HepG2 (cell line): ENCODE data around the gene MADD. TPM values are rescaled to one million over a fixed set of nuclear protein-coding genes. Genes with fewer than 3 reads are reported as not detected.

Experiments
- AHR ChIP-seq: IDR thresholded peaks from 2 replicates; pipeline ENCODE4 v1.6.1; 2018; ENCODE audit warnings: missing genetic modification reagents, missing compliant biosample characterization
- BRCA1 ChIP-seq: sonication (generic); formaldehyde crosslinking; IDR thresholded peaks from 2 replicates; pipeline ENCODE4 v1.4.0; 2020; ENCODE audit warnings: missing genetic modification reagents
- GATAD1 ChIP-seq: IDR thresholded peaks from 2 replicates; pipeline ENCODE4 v1.6.1; 2016; ENCODE audit warnings: missing genetic modification reagents, missing compliant biosample characterization
- HOXA3 ChIP-seq: sonication (generic); formaldehyde crosslinking; IDR thresholded peaks from 2 replicates; pipeline ENCODE4 v1.5.0; 2020; ENCODE audit warnings: missing genetic modification reagents
- IKZF1 ChIP-seq: fragments of 450-650 bp; IDR thresholded peaks from 2 replicates; pipeline ENCODE4 v1.7.1; 2016
- MEF2D ChIP-seq: sonication (generic); formaldehyde crosslinking; IDR thresholded peaks from 2 replicates; pipeline ENCODE4 v1.5.1; 2020; ENCODE audit warnings: mild to moderate bottlenecking, missing genetic modification reagents
- MLLT10 ChIP-seq: sonication (generic); formaldehyde crosslinking; IDR thresholded peaks from 2 replicates; pipeline ENCODE4 v1.4.0; 2020; ENCODE audit warnings: missing genetic modification reagents
- MTA3 ChIP-seq: sonication (generic); formaldehyde crosslinking; IDR thresholded peaks from 2 replicates; pipeline ENCODE4 v1.4.0; 2020; ENCODE audit warnings: missing genetic modification reagents
- MYC ChIP-seq: sonication (generic); formaldehyde crosslinking; IDR thresholded peaks from 2 replicates; pipeline ENCODE4 v1.9.0; 2021; ENCODE audit warnings: missing genetic modification reagents, borderline replicate concordance
- NRL ChIP-seq: sonication (generic); formaldehyde crosslinking; IDR thresholded peaks from 2 replicates; pipeline ENCODE4 v1.5.0; 2020; ENCODE audit warnings: missing genetic modification reagents, mild to moderate bottlenecking, moderate library complexity, borderline replicate concordance
- TCF7 ChIP-seq: sonication (generic); IDR thresholded peaks from 2 replicates; pipeline ENCODE4 v1.6.1; 2016; ENCODE audit warnings: antibody characterized with exemption, low read depth
- U2AF1 ChIP-seq: fragments of 200-400 bp; formaldehyde crosslinking; optimal IDR thresholded peaks from 2 replicates; pipeline ENCODE3; 2017; ENCODE audit warnings: mild to moderate bottlenecking, low read depth, low read length
- ZFP36L2 ChIP-seq: sonication (generic); formaldehyde crosslinking; IDR thresholded peaks from 2 replicates; pipeline ENCODE4 v1.4.0; 2020; ENCODE audit warnings: missing genetic modification reagents
- ZNF124 ChIP-seq: sonication (generic); formaldehyde crosslinking; IDR thresholded peaks from 2 replicates; pipeline ENCODE4 v1.4.0; 2020; ENCODE audit warnings: missing genetic modification reagents
- ZNF256 ChIP-seq: sonication (generic); formaldehyde crosslinking; conservative IDR thresholded peaks from 2 replicates; pipeline ENCODE4 v1.4.0; 2020; ENCODE audit warnings: missing genetic modification reagents
- ZNF264 ChIP-seq: sonication (generic); formaldehyde crosslinking; IDR thresholded peaks from 2 replicates; pipeline ENCODE4 v1.4.0; 2020; ENCODE audit warnings: missing genetic modification reagents
- ZNF30 ChIP-seq: sonication (generic); formaldehyde crosslinking; IDR thresholded peaks from 2 replicates; pipeline ENCODE4 v1.5.0; 2020; ENCODE audit warnings: mild to moderate bottlenecking, missing genetic modification reagents
- ZNF350 ChIP-seq: sonication (generic); formaldehyde crosslinking; IDR thresholded peaks from 2 replicates; pipeline ENCODE4 v1.4.0; 2020; ENCODE audit warnings: mild to moderate bottlenecking, low read depth, missing genetic modification reagents, borderline replicate concordance
- ZNF441 ChIP-seq: sonication (generic); formaldehyde crosslinking; IDR thresholded peaks from 2 replicates; pipeline ENCODE4 v1.7.0; 2021; ENCODE audit warnings: missing genetic modification reagents, borderline replicate concordance
- ZNF543 ChIP-seq: sonication (generic); formaldehyde crosslinking; IDR thresholded peaks from 2 replicates; pipeline ENCODE4 v1.4.0; 2020; ENCODE audit warnings: mild to moderate bottlenecking, missing genetic modification reagents
- ZNF577 ChIP-seq: sonication (generic); formaldehyde crosslinking; IDR thresholded peaks from 2 replicates; pipeline ENCODE4 v1.4.0; 2020; ENCODE audit warnings: mild to moderate bottlenecking, low read depth, missing genetic modification reagents, borderline replicate concordance
- ZNF790 ChIP-seq: sonication (generic); formaldehyde crosslinking; IDR thresholded peaks from 2 replicates; pipeline ENCODE4 v1.8.0; 2022; ENCODE audit warnings: missing genetic modification reagents, mild to moderate bottlenecking, borderline replicate concordance
- ZSCAN9 ChIP-seq: IDR thresholded peaks from 2 replicates; pipeline ENCODE4 v1.6.1; 2016; ENCODE audit warnings: borderline replicate concordance
- polyA plus RNA-seq, 8 experiments: library from polyadenylated mRNA; depleted of rRNA in 3 of 8; stranded (reverse) in 7 of 8; unstranded in 1 of 8; fragments of >200 nt; fragmentation: Illumina TruSeq in 4 of 8; extraction: Trizol in 4 of 8; gene quantifications; 2 replicates each; pipeline versions ENCODE4 v1.2.1 to v1.2.3, GENCODE V29; 2011 to 2016; ENCODE audit warnings: low read depth in 4 of 8, missing spikeins in 1 of 8, mixed read lengths in 1 of 8; ENCODE audit not compliant: insufficient read depth in 1 of 8
- total RNA-seq, 5 experiments: library from RNA; depleted of rRNA; stranded (reverse); fragments of >200 nt; fragmentation: Illumina TruSeq; extraction: Trizol; gene quantifications; 2 replicates each; pipeline ENCODE4 v1.2.3, GENCODE V29; 2016; ENCODE audit warnings: low read depth in 1 of 5
- TF ChIP-seq, protein P1 (sequence below): sonication (generic); formaldehyde crosslinking; conservative IDR thresholded peaks from 2 replicates; pipeline ENCODE4 v1.8.0; 2022; ENCODE audit warnings: missing genetic modification reagents
- TF ChIP-seq, protein P2 (sequence below): sonication (generic); formaldehyde crosslinking; conservative IDR thresholded peaks from 2 replicates; pipeline ENCODE4 v1.4.0; 2020; ENCODE audit warnings: mild to moderate bottlenecking, missing genetic modification reagents, moderate library complexity
- TF ChIP-seq, protein P3 (sequence below): sonication (generic); formaldehyde crosslinking; IDR thresholded peaks from 2 replicates; pipeline ENCODE4 v1.4.0; 2020; ENCODE audit warnings: missing genetic modification reagents
- TF ChIP-seq, protein P4 (sequence below): sonication (generic); formaldehyde crosslinking; IDR thresholded peaks from 2 replicates; pipeline ENCODE4 v1.4.0; 2020; ENCODE audit warnings: missing genetic modification reagents

The MADD gene
- total and polyA plus RNA-seq, 2 of the 13 experiments (the other 11 are each of a cell fraction or from before 2014, with no cell fraction given) = 18.0 to 29.2 TPM

DNA sequence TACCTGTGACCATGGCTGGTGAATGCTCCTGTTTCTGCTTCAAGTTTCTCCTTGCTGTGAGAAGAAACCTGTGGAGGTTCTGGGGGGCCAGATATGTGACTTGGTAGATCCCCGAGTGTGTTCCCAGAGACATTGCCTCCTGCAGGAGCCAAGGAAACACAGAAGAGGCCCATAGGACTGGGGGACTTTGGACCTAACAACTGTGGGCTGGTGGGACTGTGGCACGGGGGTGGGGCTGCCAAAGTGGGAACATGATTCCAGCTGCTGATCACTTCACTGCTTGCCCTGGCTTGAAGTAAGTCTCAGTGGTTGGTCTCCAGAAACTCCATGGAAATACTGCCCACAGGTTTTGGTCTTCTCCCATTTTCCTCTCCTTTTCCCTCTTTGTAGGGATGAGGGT lies 16.3 kb upstream of the MADD start (continued):
- TF ChIP-seq, protein P1, sequence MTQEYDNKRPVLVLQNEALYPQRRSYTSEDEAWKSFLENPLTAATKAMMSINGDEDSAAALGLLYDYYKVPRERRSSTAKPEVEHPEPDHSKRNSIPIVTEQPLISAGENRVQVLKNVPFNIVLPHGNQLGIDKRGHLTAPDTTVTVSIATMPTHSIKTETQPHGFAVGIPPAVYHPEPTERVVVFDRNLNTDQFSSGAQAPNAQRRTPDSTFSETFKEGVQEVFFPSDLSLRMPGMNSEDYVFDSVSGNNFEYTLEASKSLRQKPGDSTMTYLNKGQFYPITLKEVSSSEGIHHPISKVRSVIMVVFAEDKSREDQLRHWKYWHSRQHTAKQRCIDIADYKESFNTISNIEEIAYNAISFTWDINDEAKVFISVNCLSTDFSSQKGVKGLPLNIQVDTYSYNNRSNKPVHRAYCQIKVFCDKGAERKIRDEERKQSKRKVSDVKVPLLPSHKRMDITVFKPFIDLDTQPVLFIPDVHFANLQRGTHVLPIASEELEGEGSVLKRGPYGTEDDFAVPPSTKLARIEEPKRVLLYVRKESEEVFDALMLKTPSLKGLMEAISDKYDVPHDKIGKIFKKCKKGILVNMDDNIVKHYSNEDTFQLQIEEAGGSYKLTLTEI (CRISPR knock-in tag) = no peak
- no peak for TF ChIP-seq ZNF256 (CRISPR knock-in tag)
- TF ChIP-seq U2AF1 = no peak
- no peak for TF ChIP-seq NRL (CRISPR knock-in tag)
- no peak for TF ChIP-seq GATAD1
- TF ChIP-seq ZFP36L2 = no peak
- no peak for TF ChIP-seq ZNF577 (CRISPR knock-in tag)
- 0 out of 2 replicates have a peak, but pooled peaks have one; percentile 16 for TF ChIP-seq ZSCAN9 (CRISPR knock-in tag)
- no peak for TF ChIP-seq MLLT10 (CRISPR knock-in tag)
- TF ChIP-seq ZNF543 (CRISPR knock-in tag) = no peak
- no peak for TF ChIP-seq IKZF1
- peak; percentile 22; the same call in 1 of the 2 replicates for TF ChIP-seq MYC
- TF ChIP-seq, protein P2, sequence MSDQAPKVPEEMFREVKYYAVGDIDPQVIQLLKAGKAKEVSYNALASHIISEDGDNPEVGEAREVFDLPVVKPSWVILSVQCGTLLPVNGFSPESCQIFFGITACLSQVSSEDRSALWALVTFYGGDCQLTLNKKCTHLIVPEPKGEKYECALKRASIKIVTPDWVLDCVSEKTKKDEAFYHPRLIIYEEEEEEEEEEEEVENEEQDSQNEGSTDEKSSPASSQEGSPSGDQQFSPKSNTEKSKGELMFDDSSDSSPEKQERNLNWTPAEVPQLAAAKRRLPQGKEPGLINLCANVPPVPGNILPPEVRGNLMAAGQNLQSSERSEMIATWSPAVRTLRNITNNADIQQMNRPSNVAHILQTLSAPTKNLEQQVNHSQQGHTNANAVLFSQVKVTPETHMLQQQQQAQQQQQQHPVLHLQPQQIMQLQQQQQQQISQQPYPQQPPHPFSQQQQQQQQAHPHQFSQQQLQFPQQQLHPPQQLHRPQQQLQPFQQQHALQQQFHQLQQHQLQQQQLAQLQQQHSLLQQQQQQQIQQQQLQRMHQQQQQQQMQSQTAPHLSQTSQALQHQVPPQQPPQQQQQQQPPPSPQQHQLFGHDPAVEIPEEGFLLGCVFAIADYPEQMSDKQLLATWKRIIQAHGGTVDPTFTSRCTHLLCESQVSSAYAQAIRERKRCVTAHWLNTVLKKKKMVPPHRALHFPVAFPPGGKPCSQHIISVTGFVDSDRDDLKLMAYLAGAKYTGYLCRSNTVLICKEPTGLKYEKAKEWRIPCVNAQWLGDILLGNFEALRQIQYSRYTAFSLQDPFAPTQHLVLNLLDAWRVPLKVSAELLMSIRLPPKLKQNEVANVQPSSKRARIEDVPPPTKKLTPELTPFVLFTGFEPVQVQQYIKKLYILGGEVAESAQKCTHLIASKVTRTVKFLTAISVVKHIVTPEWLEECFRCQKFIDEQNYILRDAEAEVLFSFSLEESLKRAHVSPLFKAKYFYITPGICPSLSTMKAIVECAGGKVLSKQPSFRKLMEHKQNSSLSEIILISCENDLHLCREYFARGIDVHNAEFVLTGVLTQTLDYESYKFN (CRISPR knock-in tag) = peak; percentile 90
- peak; percentile 60; the same call in 1 of the 2 replicates for TF ChIP-seq HOXA3
- TF ChIP-seq ZNF30 (CRISPR knock-in tag) = no peak
- TF ChIP-seq, protein P3, sequence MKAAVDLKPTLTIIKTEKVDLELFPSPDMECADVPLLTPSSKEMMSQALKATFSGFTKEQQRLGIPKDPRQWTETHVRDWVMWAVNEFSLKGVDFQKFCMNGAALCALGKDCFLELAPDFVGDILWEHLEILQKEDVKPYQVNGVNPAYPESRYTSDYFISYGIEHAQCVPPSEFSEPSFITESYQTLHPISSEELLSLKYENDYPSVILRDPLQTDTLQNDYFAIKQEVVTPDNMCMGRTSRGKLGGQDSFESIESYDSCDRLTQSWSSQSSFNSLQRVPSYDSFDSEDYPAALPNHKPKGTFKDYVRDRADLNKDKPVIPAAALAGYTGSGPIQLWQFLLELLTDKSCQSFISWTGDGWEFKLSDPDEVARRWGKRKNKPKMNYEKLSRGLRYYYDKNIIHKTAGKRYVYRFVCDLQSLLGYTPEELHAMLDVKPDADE (CRISPR knock-in tag) = no peak
- TF ChIP-seq ZNF441 (CRISPR knock-in tag) = no peak
- TF ChIP-seq ZNF790 = no peak
- TF ChIP-seq, protein P4, sequence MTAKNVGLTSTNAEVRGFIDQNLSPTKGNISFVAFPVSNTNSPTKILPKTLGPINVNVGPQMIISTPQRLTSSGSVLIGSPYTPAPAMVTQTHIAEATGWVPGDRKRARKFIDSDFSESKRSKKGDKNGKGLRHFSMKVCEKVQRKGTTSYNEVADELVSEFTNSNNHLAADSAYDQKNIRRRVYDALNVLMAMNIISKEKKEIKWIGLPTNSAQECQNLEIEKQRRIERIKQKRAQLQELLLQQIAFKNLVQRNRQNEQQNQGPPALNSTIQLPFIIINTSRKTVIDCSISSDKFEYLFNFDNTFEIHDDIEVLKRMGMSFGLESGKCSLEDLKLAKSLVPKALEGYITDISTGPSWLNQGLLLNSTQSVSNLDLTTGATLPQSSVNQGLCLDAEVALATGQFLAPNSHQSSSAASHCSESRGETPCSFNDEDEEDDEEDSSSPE = no peak
- TF ChIP-seq AHR (CRISPR knock-in tag) = no peak
- TF ChIP-seq BRCA1 (CRISPR knock-in tag) = no peak
- TF ChIP-seq ZNF350 (CRISPR knock-in tag) = peak; percentile 26; the same call in 1 of the 2 replicates
- 0 out of 2 replicates have a peak, but pooled peaks have one; percentile 49 for TF ChIP-seq MEF2D
- no peak for TF ChIP-seq MTA3 (CRISPR knock-in tag)
- TF ChIP-seq ZNF264 (CRISPR knock-in tag) = no peak
- no peak for TF ChIP-seq TCF7
- no peak for TF ChIP-seq ZNF124 (CRISPR knock-in tag)
